ENCODE data around the gene DSTN.

Gene DSTN

DNA sequence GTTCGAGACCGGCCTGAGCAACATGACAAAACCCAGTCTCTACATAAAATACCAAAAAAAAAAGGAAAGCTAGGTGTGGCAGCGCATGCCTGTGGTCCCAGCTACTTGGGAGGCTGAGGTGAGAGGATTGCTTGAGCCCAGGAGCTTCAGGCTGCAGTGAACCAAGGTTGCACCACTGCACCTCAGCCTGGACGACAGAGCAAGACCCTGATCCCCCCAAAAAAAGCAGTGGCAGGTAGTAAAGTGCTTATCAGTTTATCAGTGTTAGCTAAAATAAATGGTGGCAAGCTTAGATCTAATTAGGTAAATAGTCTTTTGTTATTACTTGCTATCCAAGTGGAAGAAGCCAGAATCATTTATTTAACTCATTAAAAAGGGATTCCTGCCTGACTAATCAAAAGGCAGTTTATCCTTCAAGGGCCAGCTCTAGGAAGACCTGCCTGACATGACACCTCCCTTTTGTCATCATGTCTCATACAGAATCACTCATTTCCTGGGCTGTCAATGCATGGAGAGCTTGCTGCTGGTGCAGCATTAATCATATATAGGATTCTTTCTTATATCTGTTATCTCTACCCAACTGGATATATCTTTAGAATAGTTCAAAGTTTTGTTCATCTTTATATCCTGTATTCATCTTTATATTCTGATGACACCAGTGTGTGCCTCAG, 9.6 kb downstream of the DSTN start:
- TF ChIP-seq, protein P1, sequence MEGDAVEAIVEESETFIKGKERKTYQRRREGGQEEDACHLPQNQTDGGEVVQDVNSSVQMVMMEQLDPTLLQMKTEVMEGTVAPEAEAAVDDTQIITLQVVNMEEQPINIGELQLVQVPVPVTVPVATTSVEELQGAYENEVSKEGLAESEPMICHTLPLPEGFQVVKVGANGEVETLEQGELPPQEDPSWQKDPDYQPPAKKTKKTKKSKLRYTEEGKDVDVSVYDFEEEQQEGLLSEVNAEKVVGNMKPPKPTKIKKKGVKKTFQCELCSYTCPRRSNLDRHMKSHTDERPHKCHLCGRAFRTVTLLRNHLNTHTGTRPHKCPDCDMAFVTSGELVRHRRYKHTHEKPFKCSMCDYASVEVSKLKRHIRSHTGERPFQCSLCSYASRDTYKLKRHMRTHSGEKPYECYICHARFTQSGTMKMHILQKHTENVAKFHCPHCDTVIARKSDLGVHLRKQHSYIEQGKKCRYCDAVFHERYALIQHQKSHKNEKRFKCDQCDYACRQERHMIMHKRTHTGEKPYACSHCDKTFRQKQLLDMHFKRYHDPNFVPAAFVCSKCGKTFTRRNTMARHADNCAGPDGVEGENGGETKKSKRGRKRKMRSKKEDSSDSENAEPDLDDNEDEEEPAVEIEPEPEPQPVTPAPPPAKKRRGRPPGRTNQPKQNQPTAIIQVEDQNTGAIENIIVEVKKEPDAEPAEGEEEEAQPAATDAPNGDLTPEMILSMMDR (IDR thresholded peaks at IDR 0.05; ENCODE audit: borderline replicate concordance, insufficient read depth, low read depth, low read length) = no peak

DNA sequence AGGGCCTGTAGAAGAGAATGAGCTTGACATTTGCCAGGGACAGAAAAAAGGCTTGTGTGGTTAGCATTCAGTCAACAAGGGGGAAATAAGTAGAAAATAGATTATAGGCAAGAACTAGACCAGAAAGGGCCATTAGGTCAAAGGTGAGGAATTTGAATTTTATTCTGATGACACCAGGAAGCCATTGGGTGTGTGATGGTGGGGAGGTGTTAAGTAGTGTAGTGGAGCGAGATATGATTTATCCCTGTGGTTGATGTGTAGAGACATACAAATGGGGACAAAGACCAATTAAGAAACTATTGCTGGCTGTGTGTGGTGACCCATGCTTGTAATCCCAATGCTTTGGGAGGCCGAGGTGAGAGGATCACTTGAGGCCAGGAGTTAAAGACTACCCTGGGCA, 11.0 kb downstream of the DSTN start:
- no peak overlapping the region for H3K4me3 ChIP-seq (ENCODE audit: low read depth, low read length)
- TF ChIP-seq, protein P1 (IDR thresholded peaks at IDR 0.05; ENCODE audit: borderline replicate concordance, insufficient read depth, low read depth, low read length) = no peak

More for the DNA sequence above, 9.6 kb downstream of the DSTN start:
- H3K4me3 ChIP-seq (ENCODE audit: low read depth, low read length) = no peak overlapping the region

DNA sequence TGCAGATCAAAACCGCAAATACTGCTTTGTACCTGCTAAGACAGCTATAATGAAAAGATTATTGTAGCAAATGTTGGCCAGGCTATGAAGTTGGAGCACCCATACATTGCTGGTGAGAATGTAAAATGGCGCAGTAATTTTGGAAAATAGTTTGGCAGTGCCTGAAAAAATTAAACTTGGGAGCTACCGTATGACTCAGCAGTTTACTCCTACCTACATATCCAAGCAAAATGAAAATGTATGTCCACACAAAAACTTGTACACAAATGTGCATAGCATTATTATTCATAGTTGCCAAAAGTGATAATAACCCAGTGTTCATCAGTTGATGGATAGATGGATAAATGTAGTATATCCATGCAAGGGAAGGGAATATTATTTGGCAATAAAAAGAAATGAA, 13.3 kb downstream of the DSTN start:
- TF ChIP-seq, protein P1 (IDR thresholded peaks at IDR 0.05; ENCODE audit: borderline replicate concordance, insufficient read depth, low read depth, low read length) = no peak
- no peak overlapping the region for H3K4me3 ChIP-seq (ENCODE audit: low read depth, low read length)

DNA sequence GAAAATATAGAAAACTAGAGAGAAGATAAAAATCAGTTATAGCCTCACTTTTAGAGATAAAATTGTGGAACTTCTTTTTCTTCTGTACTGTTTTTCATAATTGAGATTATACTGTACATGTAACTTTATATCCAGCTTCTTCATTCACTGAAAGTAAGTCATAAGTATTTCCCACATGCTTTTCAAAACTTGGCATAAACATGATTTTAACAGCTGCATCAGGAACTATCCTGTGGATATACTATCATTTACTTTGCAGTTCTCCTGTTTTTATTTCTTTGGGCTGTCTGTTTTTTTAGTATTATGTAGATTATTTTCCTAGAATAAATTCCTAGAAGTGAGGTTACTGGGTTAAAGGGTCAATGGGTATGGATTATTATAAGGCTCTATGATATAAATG, 14.8 kb downstream of the DSTN start:
- no peak overlapping the region for H3K4me3 ChIP-seq (ENCODE audit: low read depth, low read length)
- TF ChIP-seq, protein P1 (IDR thresholded peaks at IDR 0.05; ENCODE audit: borderline replicate concordance, insufficient read depth, low read depth, low read length) = no peak

DNA sequence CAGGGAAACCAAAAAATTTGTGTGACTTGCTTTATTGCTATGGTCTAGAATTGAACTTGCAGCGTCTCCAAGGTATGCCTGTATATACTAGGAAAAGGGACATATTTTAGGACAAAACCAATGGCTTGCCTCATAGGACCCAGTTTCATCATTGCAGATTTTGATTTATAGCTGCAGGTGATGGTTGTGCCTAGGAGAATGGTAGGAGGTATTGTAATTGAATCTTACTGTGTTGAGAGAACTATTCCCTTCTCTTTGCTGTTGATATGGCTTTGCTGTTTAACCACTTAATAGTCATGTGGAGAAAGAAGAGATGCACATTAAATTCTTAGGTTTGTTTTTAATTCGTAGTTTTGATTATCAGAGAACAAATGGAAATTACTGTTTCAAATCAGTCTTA, 16.4 kb downstream of the DSTN start:
- TF ChIP-seq, protein P1 (IDR thresholded peaks at IDR 0.05; ENCODE audit: borderline replicate concordance, insufficient read depth, low read depth, low read length) = no peak
- no peak overlapping the region for H3K4me3 ChIP-seq (ENCODE audit: low read depth, low read length)

DNA sequence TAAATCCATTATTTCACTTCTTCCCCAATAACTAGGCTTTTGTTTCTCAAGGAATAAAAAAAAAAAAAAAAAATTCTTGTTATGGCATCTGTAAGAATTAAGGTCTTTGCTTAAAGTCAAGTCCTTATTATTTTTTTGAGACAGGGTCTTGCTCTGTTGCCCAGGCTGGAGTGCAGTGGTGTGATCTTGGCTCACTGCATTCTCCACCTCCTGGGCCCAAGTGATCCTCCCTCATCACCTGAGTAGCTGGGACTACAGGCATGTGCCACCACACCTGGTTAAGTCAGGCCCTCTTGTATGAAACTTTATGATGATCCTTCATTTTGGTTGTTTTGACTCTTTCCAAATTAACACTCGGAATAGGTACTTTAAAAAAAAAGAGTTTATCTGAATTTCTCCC, 17.3 kb downstream of the DSTN start:
- TF ChIP-seq, protein P1 (IDR thresholded peaks at IDR 0.05; ENCODE audit: borderline replicate concordance, insufficient read depth, low read depth, low read length) = no peak
- no peak overlapping the region for H3K4me3 ChIP-seq (ENCODE audit: low read depth, low read length)

DNA sequence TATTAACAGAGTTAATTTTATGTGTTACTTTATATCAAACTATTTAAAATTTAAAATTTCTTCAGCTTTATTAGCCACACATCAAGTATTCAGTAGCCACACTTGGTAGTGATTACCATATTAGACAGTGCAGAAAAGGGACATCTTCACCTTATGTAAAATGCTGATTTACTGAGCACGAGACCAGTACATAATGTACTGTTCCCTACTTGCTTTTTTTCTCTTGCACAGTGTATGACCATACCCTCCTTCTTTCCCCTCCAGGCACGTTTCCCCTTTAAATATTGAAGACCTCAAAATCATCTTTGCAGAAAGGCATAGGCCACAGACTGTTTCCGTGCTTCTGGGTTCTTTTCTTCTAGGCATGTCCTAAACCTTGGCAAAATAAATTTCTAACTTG, 17.9 kb downstream of the DSTN start:
- TF ChIP-seq, protein P1 (IDR thresholded peaks at IDR 0.05; ENCODE audit: borderline replicate concordance, insufficient read depth, low read depth, low read length) = no peak
- H3K4me3 ChIP-seq (ENCODE audit: low read depth, low read length) = no peak overlapping the region

Measured in GM12875 (cell line).